GM18511 (cell line): Measurements from ENCODE around the gene SCLT1.
"Not testable (repeated sequence)": the region's sequence is repeated elsewhere in the genome, so short reads cannot be mapped to it uniquely, and the experiment has no call there.

ENCODE experiments used
- ATAC-seq: cut with Tn5 transposase; IDR thresholded peaks from one replicate; pipeline ENCODE4 v1.9.1; 2021; ENCODE audit warnings: mild to moderate bottlenecking, moderate library complexity; ENCODE audit not compliant: unreplicated experiment

SCLT1 gene

DNA sequence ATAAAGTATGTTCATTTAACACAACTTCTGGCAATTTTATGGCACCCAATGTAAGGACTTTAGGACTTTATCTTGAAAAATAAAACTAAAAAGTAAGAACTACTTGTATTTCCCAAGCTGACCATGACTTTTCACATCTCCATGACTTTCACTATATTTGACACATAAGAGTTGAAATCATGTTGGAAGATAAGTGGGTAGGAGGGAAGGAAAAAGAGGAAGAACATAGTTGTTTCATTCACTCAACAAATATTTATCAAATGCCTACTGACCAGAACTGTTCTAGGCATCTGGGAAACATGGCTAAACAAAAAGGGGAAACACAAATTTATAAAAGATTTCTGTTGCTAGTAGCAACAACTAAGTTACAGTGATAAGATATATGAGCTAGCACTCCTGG, 16.0 kb downstream of the SCLT1 start:
- ATAC-seq = no peak

DNA sequence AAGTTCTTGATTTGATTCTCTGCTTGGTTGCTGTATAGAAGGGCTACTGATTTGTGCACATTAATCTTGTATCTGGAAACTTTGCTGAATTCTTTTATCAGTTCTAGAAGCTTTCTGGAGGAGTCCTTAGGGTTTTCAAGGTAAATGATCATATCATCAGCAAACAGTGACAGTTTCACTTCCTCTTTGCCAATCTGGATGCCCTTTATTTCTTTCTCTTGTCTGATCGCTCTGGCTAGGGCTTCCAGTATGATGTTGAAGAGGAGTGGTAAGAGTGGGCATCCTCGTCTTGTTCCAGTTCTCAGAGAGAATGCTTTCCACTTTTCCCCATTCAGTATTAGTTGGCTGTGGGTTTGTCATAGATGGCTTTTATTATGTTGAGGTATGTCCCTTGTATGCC, 23.8 kb downstream of the SCLT1 start:
- not testable (repeated sequence) for ATAC-seq

DNA sequence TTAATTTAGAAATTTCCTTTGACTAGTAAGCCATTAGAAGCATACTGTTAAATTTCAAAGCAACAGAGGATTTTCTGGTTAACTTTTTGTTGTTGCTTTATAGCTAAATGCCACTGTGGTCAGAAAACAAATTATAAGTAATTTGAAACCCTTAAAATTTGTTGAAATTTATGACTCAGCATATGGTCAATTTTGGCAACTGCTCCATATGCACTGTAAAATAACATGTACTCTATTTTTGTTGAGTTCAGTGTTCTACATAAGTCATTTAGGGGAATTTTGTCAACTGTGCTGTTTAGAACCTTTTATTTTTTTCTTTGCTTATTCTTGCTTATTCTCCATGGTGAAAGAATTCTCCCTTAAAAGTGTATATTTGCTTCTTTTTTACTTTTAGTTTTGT, 28.6 kb downstream of the SCLT1 start:
- no peak for ATAC-seq

DNA sequence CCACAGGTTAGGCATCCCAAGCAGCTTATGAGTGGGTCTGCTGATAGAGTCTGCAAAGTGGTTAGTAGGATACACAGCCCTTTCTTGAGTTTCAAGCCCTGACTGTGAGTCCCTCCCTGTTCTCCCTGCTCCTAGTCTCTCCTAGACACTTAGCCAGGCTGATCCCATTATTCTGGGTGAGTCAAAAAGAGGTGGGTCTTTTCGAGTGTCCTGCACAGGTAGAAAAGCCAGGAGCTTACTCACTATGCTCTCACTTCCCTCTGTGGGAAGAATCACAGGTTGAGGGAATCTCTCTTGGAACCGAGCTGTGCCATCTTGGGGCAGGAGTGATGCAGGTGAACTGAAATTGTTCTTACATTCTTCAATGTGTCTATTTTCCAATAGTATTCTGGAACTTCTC, 29.7 kb downstream of the SCLT1 start:
- no peak for ATAC-seq

DNA sequence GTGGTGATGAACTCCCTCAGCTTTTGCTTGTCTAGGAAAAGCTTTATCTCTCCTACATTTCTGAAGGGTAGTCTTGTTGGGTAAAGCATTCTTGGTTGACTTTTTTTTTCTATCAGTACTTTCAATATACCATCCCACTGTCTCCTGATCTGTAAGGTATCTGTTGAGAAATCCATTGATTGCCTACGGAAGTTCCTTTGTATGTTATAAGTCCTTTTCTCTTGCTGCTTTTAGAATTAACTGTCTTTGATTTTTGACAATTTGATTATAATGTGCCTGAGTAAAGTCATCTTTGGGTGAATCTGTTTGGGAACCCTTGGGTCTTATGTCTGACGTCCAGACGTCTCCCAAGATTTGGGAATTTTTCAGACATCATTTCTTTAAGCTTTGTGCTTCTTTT, 30.8 kb downstream of the SCLT1 start:
- ATAC-seq = no peak

DNA sequence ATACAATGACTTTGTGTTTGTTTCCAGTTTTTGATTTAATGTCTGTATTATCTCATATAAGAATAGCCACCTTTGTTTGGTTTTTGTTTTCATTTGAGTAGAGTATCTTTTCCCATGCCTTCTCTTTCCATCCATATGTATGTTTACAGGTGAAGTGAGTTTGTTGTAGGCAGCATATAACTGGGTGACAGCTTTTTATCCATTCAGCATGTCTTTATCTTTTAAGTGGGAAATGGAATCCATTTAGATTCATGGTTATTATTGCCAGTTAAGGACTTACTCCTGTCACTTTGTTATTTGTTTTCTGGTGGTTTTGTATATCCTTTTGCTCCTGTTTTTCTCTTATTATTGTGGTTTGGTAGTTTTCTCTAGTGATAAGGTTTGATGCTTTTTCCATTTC, 34.3 kb downstream of the SCLT1 start:
- no peak for ATAC-seq

DNA sequence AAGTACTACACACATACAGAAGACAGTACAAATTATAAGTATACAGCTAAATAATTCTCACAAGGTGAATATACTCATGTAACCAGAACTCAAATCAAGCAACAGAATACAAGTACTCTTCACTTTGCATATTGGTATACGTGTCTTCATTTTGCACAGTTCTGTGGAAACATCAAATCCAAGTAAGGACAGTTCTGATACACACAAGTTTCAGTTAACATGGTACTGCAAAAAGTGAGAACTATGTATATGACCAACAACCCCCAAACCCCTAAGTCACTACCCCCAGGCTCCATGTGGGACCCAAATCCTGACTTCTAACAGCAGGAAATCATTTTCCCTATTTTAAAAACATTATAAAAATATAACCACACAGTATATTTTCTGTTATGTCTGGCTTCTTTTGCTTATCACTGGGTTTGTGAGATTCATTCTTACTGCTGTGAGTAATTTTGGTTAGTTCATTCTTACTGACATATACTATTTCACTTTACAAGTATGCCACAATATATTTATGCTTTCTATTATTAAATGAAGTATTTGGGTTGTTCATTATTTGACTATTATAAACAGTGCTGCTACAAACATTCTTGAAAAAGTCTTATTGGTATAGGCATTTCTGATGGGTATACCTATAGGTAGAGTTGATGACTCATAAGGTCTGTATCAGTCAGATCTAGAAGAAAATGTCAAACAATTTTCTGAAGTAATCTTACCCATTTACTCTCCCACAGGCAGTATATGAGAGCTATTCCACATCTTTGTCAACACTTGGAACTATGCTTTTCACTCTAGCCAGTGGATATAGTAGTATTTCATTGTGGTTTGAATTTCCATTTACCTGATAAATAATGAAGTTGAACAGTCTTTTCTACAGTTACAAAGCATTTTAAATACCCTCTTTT, 47.0 kb downstream of the SCLT1 start:
- peak; percentile 68 for ATAC-seq

DNA sequence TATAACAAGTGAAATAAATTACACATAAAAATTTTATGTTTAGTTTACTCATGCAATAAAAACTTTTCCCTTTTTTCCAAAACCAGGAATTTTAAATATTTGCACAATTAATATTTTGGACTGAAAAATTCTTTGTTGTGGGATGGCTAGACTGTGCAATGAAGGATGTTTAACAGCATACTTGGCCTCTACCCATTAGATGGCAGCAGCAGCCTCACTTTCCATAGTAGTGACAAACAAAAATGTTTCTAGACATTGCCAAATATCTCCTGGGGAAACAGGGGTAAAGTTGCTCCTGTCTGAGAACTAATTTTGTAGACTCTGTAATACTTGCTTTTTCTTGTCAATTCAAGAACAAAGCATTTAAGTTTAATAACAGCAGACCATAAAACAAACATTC, 49.8 kb downstream of the SCLT1 start:
- ATAC-seq = no peak

DNA sequence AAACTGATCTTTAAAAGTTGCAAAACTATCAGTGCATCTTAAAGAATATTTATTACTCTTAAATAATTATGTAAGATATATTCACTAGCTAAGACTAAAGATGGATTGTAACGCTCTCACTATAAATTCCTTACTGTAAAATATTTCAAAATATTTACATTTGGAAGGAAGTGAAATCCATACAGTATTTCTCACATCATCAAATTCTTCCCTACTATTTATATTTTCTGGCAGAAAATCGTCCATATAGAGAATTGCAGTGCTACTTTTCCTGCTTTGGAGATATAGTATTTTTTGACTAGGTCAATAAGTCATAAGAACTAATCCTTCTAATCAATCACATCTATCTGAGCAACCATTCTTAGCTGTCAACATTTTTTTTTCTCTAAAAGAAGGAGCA, 52.9 kb downstream of the SCLT1 start:
- ATAC-seq = no peak

DNA sequence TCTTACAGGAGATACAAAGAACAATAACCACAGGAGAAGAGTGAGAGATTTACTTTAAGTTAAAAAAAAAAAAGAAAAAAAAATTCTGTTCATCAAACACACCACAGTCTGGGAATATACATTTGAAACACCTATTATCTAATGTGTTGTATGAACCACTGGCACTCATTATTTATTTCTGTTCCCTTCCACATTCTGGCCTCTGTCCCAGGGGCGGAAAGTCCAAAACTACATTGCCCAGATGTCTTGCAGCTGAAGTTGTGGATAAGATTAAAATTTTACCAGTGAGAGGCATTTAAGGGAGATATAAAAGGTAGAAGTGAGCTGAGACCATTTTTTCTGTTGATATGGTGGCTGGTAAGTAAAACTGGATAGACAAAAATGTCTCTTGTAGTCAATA, 56.2 kb downstream of the SCLT1 start:
- no peak for ATAC-seq

DNA sequence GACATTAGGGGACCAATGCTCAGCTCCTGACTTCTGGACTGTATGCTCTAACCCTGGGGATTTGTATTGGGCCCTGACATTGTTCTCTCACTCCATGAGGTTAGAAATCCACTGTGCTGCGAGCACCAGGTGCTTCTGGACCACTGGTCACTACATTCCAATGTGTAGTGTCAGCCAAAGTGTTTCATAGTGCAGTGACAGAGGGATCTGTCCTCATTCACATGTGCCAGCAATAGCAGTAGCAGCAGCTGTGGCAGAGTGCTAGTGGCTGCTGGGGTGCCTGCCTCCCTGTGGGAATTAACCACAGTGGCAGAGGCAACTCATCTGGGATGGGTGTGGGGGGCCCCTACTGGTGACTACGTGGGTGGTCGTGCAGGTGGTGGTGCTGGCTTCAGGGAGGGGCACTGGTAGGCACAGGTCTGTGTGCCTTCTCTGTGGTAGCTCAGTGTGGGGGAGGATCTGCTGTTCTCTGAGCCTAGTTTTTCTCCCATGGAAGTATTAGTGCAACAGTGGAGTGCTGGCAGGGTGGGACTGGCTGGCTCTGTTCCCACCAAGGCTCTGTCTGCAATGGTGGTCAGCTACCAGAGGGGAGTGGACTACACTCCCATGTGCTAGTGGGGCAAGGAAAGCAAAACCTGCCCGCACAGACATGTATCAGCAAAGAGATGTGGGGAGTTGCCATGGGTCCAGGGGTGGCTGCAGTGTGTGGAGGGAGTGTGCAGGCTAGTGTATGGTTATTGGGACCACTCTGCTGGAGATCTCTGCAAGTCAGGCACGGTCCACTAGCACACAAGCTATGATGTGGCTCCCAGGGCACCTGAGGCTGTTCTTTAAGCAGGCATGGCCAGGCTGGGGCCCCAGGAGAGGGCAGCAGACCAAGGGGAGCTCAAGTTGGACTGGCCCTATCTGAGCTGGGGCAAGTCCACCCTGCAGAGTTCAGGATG, 78.5 kb downstream of the SCLT1 start:
- no peak for ATAC-seq

DNA sequence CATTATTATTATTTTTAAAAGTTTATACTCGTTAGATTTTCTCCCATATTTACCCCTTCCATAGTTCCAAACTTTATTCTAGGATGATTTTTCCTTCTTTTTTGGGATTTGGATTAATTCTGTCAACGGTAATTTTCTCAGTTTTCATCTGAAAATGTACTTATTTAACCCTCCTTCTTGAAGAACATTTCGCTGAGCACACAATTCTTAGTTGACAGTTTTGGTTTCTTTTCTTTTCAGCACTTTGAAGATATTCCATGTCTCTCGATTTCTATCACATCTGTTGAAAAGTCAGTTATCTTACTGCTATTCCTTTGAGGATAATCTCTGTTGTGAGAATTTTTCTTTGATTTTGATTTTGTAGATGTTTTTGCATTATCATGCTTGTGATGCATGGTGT, 85.2 kb downstream of the SCLT1 start:
- ATAC-seq = no peak

DNA sequence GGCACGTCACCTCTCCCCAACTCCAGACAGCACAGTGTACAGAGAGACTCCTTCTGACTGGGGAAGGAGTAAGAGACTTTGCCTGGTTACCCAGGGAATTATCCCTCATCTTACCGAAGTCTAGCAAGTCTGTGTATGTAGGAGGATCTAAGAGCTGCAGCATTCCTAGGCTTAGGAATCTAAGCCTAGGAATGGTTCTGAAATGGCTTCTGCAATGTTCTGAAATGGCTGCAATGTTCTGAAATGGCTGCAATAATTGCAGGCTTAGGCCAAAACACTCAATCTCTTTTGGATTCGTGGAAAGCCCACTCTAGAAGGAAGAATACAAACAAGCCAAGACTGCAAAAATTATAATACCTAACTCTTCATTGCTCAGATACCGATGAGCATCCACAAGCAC, 106.4 kb downstream of the SCLT1 start:
- ATAC-seq = no peak

DNA sequence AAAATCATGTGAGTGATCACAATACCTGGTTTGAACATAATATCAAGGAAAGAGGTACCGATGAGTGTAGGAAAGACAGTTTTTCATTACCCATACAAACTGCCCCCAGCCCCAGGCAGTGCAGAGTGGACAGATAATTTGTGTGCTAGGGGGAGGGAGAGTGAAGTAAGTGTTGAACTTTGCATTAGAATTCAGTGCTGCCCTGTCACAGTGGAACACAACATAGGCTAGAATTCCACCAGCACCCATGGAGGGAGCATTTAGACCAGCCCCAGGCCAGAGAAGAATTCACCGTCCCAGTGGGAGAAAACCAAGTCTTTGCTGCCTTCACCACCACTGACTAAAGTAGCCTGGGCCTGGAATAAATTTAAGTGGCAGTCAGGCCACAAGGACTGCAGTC, 107.3 kb downstream of the SCLT1 start:
- no peak for ATAC-seq

DNA sequence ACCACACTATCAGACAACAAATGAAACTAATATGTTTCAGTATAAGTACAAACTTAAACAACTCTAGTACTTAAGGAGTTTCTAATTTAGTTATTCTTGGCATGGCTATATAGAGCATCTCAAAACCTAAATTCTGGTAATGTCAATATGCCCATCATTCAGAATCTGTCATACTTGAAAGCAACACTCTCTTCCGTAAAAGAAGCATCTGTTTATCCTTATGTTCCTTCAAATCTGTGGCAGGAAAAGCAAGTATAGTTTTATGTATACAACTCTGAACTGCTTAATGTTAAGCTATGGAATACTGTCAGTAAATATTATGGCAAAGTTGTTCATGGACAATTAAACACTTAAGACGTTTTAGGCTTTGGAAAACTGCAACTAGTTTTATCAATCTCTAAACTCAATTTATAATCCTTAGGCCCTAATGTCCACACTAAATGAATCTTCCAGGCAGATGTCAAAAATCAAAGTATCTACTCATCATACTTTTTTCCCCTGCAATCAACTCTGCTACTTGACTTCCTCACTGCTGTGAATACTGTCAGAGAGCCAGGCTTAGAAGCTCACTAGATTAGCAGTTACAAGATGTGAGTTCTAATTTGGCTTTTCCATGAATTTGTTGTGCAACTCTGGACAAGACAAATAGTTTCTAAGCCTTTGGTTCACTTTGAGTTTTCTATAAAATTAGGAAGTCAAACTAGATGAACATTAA, 109.4 kb downstream of the SCLT1 start:
- ATAC-seq = no peak

DNA sequence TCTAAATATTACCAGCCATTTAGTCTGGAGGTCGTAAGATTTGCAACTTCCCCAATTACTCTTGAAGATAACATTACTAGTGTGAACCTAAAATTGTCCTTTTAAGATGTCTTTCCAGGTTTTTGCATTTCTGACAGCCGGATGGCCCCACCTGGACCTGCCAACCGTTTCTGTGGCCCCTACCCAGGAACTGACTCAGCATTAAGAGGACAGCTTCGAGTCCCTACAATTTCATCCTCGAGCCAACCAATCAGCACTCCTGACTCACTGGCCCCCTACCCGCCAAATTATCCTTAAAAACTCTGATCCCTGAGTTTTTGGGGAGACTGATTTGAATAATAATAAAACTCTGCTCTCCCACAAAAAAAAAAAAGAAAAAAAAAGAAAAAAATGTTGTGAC, 112.0 kb downstream of the SCLT1 start:
- no peak for ATAC-seq

DNA sequence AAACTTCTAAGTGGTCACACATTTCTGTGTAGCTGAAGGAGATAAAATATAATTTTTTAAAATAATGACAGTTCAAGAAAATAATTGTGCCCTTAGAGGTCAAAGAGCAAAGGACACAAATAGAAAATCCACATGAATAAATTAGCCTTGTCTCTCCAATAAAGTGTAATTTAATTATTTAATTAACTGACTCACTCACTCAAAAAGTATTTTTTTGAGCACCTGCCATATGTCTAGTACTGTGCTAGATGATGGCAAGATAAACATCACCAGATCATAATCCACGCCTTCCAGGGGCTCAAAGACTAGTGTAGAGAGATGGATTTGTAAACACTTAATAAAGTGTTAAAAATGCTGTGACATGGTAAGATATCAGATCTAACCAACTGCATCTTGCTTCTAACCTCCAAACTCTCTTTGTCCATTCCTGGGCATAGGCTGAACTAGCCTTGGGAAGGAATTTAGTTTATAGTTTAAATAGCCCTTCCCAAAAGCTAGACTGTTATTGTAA, 112.5 kb downstream of the SCLT1 start:
- ATAC-seq = no peak

DNA sequence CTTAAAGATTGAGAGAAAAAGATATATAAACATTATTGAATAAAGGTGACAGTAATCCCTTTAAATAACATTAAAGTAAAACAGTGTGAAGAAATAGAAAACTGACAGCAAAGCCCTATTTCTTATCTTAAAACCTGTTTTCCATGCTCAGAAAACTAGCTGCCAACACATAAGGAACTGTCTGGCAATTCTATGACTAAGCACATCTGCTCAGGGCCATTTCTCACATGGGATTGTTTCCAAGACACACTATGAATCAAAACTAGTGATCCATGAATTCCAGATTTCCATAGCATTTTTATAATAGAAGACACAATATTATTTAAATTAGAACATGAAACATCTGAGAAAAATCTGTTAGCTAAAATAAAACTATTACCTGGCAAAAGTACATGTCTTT, 113.4 kb downstream of the SCLT1 start:
- no peak for ATAC-seq

DNA sequence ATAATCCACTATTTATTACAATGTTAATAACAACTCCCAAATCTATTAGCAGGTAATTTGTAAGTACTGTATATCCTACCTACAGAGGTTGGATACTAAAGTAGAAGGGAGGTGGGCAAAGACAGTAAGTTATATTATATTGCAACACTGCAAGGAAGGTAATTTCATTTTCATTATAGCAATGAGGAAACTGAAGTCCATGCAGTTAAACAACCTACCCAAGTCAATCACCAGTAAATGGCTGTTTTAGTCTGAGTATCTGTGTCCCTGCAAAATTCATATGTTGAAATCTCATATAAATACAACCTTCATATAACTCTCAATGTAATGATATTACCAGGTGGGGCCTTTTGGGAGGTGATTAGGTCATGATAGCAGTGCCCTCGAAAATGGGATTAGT, 114.4 kb downstream of the SCLT1 start:
- ATAC-seq = no peak

DNA sequence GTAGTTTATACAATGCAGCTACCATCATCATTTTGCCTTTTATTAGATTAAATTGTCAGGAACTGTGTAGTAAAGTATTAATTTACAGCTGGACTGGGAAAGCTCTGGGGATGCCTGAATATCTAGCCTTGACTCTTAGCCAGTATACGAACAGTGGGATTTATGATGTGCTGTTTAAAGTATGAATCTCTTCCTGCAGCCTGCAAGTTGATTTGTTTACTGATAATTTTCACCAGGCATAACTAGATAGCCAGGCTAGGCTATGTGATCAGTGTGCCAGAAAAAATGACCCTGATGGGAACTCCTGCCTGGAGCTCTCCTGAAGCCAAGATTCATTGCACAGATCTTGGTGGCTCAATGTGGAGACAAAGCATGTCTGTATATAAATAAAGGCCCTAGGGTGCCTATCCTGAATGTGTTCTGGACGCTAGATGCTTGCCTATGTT, 119.2 kb downstream of the SCLT1 start:
- no peak for ATAC-seq

DNA sequence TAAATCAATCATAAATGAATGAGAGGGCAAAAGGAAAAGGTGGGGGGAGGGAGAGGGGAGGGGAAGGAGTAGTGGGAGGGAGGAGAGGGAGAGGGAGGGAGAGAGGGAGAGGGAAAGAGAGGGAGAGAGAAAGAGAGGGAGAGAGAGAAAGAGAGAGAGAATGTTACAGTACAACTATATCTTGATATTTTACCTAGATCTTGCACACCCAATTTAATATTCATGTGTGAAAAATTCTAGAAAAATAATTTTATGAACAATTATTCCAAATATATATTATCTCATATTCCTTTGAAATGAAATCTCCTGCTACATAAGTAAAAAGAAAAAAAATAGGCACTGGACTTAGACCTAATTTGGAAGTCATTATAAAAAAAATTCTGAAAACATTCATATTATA, 120.0 kb downstream of the SCLT1 start:
- ATAC-seq = no peak
